AG09319 (cell line): ENCODE measurements around the gene PCDHB5.
A peak's percentile ranks its signal among the peaks of the same experiment; 100 is the strongest.
"Not testable (repeated sequence)": the region's sequence is repeated elsewhere in the genome, so short reads cannot be mapped to it uniquely, and the experiment has no call there.

ENCODE experiments used
- DNase-seq: peaks from one replicate; pipeline ENCODE4 v3.0.0-alpha.2; 2010; ENCODE audit warnings: low read depth; ENCODE audit errors: extremely low read depth
- TF ChIP-seq, protein P1 (sequence below): IDR thresholded peaks from 2 replicates; pipeline ENCODE4 v1.5.1; 2011; ENCODE audit warnings: low read depth, mild to moderate bottlenecking, inconsistent platforms, low read length, moderate library complexity

Gene PCDHB5

DNA sequence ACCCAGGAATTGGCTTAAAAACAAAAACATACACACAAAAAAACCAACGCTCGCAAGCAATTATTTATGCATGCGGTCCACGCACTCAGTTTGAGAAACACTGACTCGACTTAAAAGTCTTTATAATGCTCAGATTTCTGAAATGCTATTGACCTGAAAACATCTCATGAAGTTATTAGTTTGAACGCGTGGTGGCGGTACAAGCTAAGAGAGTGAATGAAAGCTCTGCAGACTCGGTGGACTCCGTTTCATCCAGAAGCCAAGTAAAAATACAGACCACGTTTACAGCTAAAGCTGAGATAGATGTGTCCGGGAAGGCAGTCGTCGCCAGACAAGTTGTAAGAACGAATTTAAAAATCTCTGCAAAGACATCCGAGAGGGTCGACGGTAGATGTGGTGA is 14.8 kb downstream of the PCDHB5 start, which contains the start of gene PCDHB6:
Gene PCDHB6 (plus strand): TSS at position 246 of the 400 bp plus-strand sequence. CDS start 201 bp downstream, outside the sequence.
- no peak for DNase-seq
- TF ChIP-seq, protein P1, sequence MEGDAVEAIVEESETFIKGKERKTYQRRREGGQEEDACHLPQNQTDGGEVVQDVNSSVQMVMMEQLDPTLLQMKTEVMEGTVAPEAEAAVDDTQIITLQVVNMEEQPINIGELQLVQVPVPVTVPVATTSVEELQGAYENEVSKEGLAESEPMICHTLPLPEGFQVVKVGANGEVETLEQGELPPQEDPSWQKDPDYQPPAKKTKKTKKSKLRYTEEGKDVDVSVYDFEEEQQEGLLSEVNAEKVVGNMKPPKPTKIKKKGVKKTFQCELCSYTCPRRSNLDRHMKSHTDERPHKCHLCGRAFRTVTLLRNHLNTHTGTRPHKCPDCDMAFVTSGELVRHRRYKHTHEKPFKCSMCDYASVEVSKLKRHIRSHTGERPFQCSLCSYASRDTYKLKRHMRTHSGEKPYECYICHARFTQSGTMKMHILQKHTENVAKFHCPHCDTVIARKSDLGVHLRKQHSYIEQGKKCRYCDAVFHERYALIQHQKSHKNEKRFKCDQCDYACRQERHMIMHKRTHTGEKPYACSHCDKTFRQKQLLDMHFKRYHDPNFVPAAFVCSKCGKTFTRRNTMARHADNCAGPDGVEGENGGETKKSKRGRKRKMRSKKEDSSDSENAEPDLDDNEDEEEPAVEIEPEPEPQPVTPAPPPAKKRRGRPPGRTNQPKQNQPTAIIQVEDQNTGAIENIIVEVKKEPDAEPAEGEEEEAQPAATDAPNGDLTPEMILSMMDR: no peak

DNA sequence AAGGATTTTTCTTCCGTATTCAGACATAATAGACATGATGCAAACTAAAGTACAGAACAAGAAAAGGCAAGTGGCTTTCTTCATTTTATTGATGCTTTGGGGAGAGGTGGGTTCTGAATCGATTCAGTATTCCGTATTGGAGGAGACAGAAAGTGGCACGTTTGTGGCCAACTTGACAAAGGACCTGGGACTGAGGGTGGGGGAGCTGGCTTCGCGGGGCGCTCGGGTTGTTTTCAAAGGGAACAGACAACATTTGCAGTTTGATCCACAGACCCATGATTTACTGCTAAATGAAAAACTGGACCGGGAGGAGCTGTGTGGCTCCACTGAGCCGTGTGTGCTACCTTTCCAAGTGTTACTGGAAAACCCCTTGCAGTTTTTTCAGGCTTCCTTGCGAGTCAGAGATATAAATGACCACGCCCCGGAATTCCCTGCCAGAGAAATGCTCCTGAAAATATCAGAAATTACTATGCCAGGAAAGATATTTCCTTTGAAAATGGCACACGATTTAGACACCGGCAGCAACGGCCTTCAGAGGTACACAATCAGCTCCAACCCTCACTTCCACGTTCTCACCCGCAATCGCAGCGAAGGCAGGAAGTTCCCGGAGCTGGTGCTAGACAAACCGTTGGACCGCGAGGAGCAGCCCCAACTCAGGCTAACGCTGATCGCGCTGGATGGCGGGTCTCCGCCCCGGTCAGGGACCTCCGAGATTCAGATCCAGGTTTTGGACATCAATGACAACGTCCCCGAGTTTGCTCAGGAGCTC is 15.4 kb downstream of the PCDHB5 start:
- no peak for DNase-seq
- TF ChIP-seq, protein P1: no peak

DNA sequence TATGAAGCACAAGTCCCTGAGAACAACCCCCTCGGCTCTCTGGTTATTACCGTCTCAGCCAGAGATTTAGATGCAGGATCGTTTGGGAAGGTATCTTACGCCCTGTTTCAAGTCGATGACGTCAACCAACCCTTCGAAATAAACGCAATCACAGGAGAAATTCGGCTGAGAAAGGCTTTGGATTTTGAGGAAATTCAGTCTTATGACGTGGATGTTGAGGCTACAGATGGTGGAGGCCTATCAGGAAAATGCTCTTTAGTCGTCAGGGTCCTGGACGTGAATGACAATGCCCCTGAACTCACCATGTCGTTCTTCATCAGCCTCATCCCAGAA is 16.0 kb downstream of the PCDHB5 start:
- TF ChIP-seq, protein P1: no peak
- DNase-seq: no peak

DNA sequence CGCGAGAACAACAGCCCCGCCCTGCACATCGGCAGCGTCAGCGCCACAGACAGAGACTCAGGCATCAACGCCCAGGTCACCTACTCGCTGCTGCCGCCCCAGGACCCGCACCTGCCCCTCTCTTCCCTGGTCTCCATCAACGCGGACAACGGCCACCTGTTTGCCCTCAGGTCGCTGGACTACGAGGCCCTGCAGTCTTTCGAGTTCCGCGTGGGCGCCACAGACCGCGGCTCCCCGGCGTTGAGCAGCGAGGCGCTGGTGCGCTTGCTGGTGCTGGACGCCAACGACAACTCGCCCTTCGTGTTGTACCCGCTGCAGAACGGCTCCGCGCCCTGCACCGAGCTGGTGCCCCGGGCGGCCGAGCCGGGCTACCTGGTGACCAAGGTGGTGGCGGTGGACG is 16.6 kb downstream of the PCDHB5 start:
- not testable (repeated sequence) for DNase-seq

DNA sequence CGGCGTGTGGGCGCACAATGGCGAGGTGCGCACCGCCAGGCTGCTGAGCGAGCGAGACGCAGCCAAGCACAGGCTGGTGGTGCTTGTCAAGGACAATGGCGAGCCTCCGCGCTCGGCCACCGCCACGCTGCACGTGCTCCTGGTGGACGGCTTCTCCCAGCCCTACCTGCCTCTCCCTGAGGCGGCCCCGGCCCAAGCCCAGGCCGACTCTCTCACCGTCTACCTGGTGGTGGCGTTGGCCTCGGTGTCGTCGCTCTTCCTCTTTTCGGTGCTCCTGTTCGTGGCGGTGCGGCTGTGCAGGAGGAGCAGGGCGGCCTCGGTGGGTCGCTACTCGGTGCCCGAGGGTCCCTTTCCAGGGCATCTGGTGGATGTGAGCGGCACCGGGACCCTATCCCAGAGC is 17.1 kb downstream of the PCDHB5 start:
- not testable (repeated sequence) for DNase-seq

DNA sequence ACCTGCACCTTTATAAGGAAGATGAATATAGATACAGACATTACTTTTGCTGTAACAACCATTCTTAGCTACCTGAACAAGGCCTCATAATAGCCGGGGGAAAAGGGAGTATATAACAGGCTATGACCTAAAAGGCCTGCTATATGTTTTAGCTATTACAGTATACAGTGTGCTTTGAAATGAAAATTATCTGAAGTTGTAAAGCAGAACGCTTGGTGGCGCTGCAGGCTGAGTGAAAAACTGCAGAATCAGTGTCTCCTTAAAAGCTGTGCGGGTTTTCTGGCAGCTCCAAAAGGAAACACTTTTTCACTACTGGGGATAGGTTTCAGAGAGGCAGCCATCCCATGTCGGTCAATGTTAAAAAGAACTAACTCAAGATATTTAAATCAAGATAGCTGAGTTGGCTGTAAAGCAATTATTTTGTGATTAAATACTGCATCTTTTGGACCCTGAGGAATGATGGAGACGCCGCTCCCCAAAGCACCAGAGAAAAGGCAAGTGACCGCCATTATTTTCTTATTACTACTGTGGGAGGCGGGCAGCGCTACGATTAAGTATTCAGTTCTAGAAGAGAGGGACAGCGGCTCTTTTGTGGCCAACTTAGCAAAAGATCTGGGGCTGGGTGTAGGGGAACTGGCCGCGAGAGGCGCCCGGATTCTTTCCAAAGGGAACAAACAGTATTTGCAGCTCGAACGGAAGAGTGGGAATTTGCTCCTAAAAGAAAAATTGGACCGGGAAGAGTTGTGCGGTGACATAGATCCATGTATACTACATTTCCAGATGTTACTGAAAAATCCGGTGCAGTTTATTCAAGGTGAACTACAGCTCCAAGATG is 20.8 kb downstream of the PCDHB5 start:
- no peak for DNase-seq
- TF ChIP-seq, protein P1: no peak

DNA sequence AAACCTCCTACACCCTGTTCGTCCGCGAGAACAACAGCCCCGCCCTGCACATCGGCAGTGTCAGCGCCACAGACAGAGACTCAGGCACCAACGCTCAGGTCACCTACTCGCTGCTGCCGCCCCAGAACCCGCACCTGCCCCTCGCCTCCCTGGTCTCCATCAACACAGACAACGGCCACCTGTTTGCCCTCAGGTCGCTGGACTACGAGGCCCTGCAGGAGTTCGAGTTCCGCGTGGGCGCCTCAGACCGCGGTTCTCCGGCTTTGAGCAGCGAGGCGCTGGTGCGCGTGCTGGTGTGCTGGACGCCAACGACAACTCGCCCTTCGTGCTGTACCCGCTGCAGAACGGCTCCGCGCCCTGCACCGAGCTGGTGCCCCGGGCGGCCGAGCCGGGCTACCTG is 22.4 kb downstream of the PCDHB5 start:
- not testable (repeated sequence) for DNase-seq

DNA sequence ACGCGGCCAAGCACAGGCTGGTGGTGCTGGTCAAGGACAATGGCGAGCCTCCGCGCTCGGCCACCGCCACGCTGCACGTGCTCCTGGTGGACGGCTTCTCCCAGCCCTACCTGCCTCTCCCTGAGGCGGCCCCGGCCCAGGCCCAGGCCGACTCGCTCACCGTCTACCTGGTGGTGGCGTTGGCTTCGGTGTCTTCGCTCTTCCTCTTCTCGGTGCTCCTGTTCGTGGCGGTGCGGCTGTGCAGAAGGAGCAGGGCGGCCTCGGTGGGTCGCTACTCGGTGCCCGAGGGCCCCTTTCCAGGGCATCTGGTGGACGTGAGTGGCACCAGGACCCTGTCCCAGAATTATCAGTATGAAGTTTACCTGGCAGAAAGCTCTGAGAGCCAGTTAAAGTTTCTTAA is 22.9 kb downstream of the PCDHB5 start:
- DNase-seq: not testable (repeated sequence)

DNA sequence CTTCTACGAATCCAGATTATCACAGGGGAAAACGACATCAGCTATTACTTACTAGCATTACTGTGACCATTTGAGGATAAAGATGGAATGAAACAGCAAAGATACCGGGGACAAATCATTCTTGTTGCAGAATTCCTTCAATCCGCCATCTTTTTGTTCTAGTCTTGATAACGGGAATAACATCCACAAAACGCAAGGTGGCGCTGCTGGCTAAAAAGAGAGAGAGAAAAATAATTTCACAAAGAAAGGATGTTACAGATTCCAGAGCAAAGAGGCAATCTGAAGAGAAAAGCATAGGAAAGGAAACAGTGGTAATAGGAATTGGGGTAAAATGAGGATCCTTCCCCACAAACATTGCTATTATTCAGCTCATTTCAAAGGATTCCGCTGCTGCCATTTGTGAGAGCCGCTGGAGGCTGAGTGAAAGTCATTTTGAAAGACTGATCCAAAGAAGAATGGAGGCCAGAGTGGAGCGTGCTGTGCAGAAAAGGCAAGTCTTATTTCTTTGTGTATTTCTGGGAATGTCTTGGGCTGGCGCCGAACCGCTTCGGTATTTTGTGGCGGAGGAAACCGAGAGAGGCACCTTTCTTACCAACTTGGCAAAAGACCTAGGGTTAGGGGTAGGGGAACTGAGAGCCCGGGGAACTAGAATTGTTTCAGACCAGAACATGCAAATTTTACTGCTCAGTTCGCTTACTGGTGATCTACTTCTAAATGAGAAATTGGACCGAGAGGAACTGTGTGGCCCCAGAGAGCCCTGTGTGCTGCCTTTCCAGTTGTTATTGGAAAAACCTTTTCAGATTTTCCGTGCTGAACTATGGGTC is 37.6 kb downstream of the PCDHB5 start, which contains the start of gene PCDHB7:
Gene PCDHB7 (plus strand): TSS at position 264 of the 824 bp plus-strand sequence. CDS start 192 bp downstream, at position 456.
- TF ChIP-seq, protein P1: peak; percentile 31
- no peak for DNase-seq

DNA sequence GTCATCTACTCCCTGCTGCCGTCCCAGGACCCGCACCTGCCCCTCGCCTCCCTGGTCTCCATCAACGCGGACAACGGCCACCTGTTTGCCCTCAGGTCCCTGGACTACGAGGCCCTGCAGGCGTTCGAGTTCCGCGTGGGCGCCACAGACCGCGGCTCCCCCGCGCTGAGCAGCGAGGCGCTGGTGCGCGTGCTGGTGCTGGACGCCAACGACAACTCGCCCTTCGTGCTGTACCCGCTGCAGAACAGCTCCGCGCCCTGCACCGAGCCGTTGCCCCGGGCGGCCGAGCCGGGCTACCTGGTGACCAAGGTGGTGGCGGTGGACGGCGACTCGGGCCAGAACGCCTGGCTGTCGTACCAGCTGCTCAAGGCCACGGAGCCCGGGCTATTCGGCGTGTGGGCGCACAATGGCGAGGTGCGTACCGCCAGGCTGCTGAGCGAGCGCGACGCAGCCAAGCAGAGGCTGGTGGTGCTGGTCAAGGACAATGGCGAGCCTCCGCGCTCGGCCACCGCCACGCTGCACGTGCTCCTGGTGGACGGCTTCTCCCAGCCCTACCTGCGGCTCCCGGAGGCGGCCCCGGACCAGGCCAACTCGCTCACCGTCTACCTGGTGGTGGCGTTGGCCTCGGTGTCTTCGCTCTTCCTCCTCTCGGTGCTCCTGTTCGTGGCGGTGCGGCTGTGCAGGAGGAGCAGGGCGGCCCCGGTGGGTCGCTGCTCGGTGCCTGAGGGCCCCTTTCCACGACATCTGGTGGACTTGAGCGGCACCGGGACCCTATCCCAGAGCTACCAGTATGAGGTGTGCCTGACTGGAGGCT is 39.5 kb downstream of the PCDHB5 start:
- not testable (repeated sequence) for DNase-seq
